HG03469 (cell line): ENCODE measurements around the gene ERICH4.
"Not testable (repeated sequence)": the region's sequence is repeated elsewhere in the genome, so short reads cannot be mapped to it uniquely, and the experiment has no call there.

Experiments used
- ATAC-seq: cut with Tn5 transposase; IDR thresholded peaks from one replicate; pipeline ENCODE4 v1.9.1; 2021; ENCODE audit warnings: mild to moderate bottlenecking, moderate library complexity, moderate number of reproducible peaks; ENCODE audit not compliant: unreplicated experiment

ERICH4 gene

GRCh38 chr19:41476583-41476982 is 33.6 kb downstream of the ERICH4 start:
- ATAC-seq = no peak

- no peak for ATAC-seq
These were observed 35.2 kb downstream of the ERICH4 start for GRCh38 chr19:41478171-41478570.

DNA sequence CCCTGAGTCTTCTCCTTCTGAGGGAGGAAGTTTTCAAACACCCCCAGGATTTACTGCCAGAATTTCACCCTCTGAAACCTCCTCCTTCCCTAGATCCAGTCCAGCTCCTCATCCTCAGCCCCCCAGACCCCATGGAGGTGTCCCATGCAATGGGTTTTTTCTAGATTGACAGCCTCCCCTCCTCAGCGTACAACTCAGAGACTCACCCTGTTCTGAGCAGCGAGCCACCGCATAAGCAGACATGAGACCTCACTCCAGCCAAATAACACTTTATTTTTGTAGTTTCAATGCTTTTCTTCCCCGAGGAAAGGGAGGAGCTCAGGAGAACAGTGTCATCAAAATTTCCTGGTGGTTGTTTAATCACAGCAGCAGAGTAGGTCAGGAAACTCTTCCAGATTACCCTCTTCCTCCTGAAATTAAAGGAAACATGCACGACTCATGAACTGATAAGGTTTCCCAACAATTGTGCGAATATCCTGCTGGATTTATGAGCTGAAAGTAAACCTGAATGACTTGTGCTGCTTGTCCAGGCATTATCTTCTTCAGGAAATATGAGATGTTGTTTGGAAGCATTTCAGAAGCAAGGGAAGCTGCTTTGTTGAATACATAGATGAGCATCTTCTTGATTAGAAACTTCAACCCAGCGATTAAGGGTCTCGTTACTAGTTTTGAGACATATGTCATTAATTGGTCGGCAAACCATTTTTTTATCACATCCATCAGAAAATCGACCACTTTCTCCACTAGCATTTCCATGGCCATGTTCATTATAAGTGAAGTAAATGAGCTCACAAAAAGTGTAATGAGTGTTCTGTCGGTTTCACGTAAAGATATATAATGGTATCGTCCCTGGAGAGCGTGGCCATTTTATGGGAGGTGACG is 36.2 kb downstream of the ERICH4 start:
- ATAC-seq = no peak

- no peak for ATAC-seq
These were observed 36.8 kb downstream of the ERICH4 start for GRCh38 chr19:41479757-41480191.

GRCh38 chr19:41480336-41480735 is 37.4 kb downstream of the ERICH4 start:
- ATAC-seq = no peak

DNA sequence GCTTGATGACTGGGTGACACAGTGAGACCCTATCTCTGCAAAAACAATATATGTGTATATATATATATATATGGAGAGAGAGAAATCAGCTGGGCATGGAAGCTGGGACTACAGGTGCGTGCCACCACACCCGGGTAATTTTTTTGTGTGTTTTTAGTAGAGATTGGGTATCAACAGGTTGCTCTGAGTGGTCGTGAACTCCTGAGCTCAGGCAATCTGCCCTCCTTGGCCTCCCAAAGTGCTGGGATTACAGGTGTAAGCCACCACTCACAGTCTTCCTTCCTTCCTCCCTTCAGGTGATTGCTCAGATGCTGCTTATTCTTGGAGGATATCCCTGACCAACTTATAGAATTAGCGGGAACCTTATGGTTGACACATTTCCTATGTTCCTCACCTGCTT is 41.9 kb downstream of the ERICH4 start:
- ATAC-seq = no peak

GRCh38 chr19:41486953-41487352 is 44.0 kb downstream of the ERICH4 start:
- not testable (repeated sequence) for ATAC-seq

DNA sequence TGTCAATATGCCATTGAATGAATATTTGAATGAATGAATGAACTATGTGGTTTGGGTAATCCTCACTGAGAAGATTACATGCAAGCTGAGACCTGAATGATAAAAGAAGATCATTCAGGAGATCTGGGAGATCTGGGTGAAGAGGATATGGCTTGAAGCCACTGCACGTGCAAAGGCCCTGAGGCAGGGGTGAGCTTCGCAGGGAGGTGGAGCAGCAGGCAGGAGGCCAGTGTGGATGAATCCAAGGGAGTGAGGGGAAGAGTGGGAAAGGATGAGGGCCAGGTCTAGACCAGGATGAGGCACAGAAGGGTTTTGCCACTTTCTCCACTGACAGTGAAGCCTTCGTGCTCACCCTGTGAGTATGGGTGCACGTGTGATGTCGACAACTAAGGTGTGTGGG is 49.9 kb downstream of the ERICH4 start:
- ATAC-seq = no peak
